Trophoblast cell (in vitro differentiated cells and primary cell): ENCODE measurements around the gene MRPS14.
A peak's percentile ranks its signal among the peaks of the same experiment; 100 is the strongest.

Experiments used
- DNase-seq, 2 donors: peaks; one replicate each; pipeline ENCODE4 v3.0.0-alpha.2; 2016
- H2AFZ ChIP-seq: 2 replicates; pipeline ENCODE4 v1.6.1; 2013; ENCODE audit warnings: low read length, moderate library complexity, mild to moderate bottlenecking; ENCODE audit not compliant: insufficient read depth, poor library complexity
- H2AK5ac ChIP-seq: 2 replicates; pipeline ENCODE4 v1.6.1; 2013; ENCODE audit warnings: mild to moderate bottlenecking, low read length
- H2BK120ac ChIP-seq: 2 replicates; pipeline ENCODE4 v1.6.1; 2013; ENCODE audit warnings: low read length, mild to moderate bottlenecking, moderate library complexity; ENCODE audit not compliant: insufficient read depth, poor library complexity
- H2BK12ac ChIP-seq: 2 replicates; pipeline ENCODE4 v1.6.1; 2013; ENCODE audit warnings: mild to moderate bottlenecking, low read length, moderate library complexity
- H2BK5ac ChIP-seq: 2 replicates; pipeline ENCODE4 v1.6.1; 2013; ENCODE audit warnings: low read length, low read depth, moderate library complexity, mild to moderate bottlenecking; ENCODE audit not compliant: poor library complexity
- H3K14ac ChIP-seq: 2 replicates; pipeline ENCODE4 v1.6.1; 2013; ENCODE audit warnings: mild to moderate bottlenecking, low read length
- H3K18ac ChIP-seq: 2 replicates; pipeline ENCODE4 v1.6.1; 2013; ENCODE audit warnings: mild to moderate bottlenecking, low read length
- H3K23ac ChIP-seq: 2 replicates; pipeline ENCODE4 v1.6.1; 2013; ENCODE audit warnings: low read length
- H3K27ac ChIP-seq: 2 replicates; pipeline ENCODE4 v1.5.1; 2013; ENCODE audit warnings: low read depth, mild to moderate bottlenecking, inconsistent platforms, low read length, moderate library complexity
- H3K27me3 ChIP-seq: 2 replicates; pipeline ENCODE4 v1.6.1; 2013; ENCODE audit warnings: inconsistent platforms, mild to moderate bottlenecking, low read length, moderate library complexity; ENCODE audit not compliant: insufficient read depth
- H3K36me3 ChIP-seq, 2 experiments: 1 replicate in 1 of 2; 2 replicates in 1 of 2; pipeline ENCODE4 v1.6.1; 2013; ENCODE audit warnings: low read length in 2 of 2, mild to moderate bottlenecking in 2 of 2, moderate library complexity in 1 of 2; ENCODE audit not compliant: insufficient read depth in 2 of 2, control insufficient read depth in 1 of 2
- H3K4ac ChIP-seq: 2 replicates; pipeline ENCODE4 v1.6.1; 2013; ENCODE audit warnings: low read depth, mild to moderate bottlenecking, low read length, moderate library complexity
- H3K4me1 ChIP-seq, 2 experiments: 1 replicate in 1 of 2; 2 replicates in 1 of 2; pipeline ENCODE4 v1.6.1; 2013; ENCODE audit warnings: low read length in 2 of 2, mild to moderate bottlenecking in 2 of 2, moderate library complexity in 1 of 2; ENCODE audit not compliant: insufficient read depth in 2 of 2, control insufficient read depth in 1 of 2
- H3K4me2 ChIP-seq: 2 replicates; pipeline ENCODE4 v1.6.1; 2013; ENCODE audit warnings: inconsistent platforms, mild to moderate bottlenecking, low read length, moderate library complexity
- H3K4me3 ChIP-seq: 2 replicates; pipeline ENCODE4 v1.5.1; 2013; ENCODE audit warnings: mild to moderate bottlenecking, low read depth, low read length, inconsistent platforms
- H3K79me1 ChIP-seq: one replicate; pipeline ENCODE4 v1.6.1; 2013; ENCODE audit warnings: low read length
- H3K79me2 ChIP-seq: 2 replicates; pipeline ENCODE4 v1.6.1; 2013; ENCODE audit warnings: low read length, mild to moderate bottlenecking; ENCODE audit not compliant: control insufficient read depth, insufficient read depth, poor library complexity
- H3K9ac ChIP-seq: 2 replicates; pipeline ENCODE4 v1.6.1; 2013; ENCODE audit warnings: mild to moderate bottlenecking, low read length
- H3K9me3 ChIP-seq: 2 replicates; pipeline ENCODE4 v1.6.1; 2013; ENCODE audit warnings: low read depth, mild to moderate bottlenecking, control low read depth, inconsistent platforms, low read length; ENCODE audit not compliant: insufficient read depth
- H4K12ac ChIP-seq: 2 replicates; pipeline ENCODE4 v1.6.1; 2013; ENCODE audit warnings: low read depth, mild to moderate bottlenecking, low read length, moderate library complexity
- H4K8ac ChIP-seq: 2 replicates; pipeline ENCODE4 v1.6.1; 2013; ENCODE audit warnings: low read depth, mild to moderate bottlenecking, low read length, moderate library complexity
- H4K91ac ChIP-seq: one replicate; pipeline ENCODE4 v1.6.1; 2013; ENCODE audit warnings: low read depth, mild to moderate bottlenecking, low read length, moderate library complexity
- WGBS: extraction: QIAGEN DNeasy Blood & Tissue Kit; methylation state at CpG from one replicate; pipeline ENCODE4 v1.1.7; 2013; ENCODE audit warnings: missing lambda C conversion rate; ENCODE audit not compliant: insufficient read length, insufficient coverage; ENCODE audit errors: extremely low coverage; 5-methylcytosine and 5-hydroxymethylcytosine counted together

Gene MRPS14

DNA sequence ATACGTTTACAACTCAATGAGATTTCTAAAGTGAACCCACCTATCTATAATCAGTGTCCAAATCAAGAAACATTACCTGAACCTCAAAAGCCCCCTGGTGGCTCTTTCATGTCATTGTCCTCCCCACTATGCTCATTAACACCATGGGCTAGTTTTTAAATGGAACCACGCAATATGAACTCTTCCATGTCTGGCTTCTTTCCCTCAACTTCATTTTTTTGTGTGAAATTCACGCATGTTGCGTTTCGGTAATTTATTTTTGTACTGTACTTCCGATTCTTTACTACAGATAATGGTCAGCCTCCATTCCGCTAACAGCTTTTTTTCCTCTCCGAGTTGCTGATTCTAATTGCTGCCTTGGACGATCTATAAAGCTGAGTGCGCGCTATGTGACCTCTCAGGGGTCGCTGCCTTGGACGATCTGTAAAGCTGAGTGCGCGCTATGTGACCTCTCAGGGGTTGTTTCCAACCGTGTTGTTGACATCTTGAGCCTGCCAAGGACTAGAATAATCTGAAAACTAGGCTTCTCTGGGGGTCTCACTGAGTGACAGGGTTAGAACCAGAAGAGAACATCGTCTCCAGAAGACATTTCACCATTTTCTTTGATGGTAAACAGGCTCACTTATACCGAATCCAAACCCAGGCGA lies 24.5 kb downstream of the MRPS14 start:
- Histone ChIP-seq H3K4me3 (peak overlapping the region; percentile 55), H3K23ac (no peak overlapping the region), H4K91ac (peak overlapping the region; percentile 86), H3K27ac (peak overlapping the region; percentile 90), H3K18ac (peak overlapping the region; percentile 66), H4K8ac (peak overlapping the region; percentile 87), H3K4me1 (no peaks in the 10 kb centered on the region), H2BK12ac (peak overlapping the region; percentile 43), H3K4ac (peak overlapping the region; percentile 61), H3K14ac (peak overlapping the region; percentile 93), H2BK5ac (peak overlapping the region; percentile 93), H3K9ac (peak overlapping the region; percentile 92), H4K12ac (peak overlapping the region; percentile 99), H3K79me2 (peaks cover 19% of the 10 kb centered on the region), H3K4me2 (peak overlapping the region; percentile 78), H3K36me3 (no peaks in the 10 kb centered on the region), H2AFZ (peak overlapping the region; percentile 47), H3K27me3 (no peaks in the 10 kb centered on the region), H3K79me1 (peaks cover 15% of the 10 kb centered on the region), H2AK5ac (peak overlapping the region; percentile 90), H3K9me3 (no peaks in the 10 kb centered on the region), H2BK120ac (peak overlapping the region; percentile 93)
- DNase-seq: peak; percentile 53 to 82
- WGBS: no CpG with 5 or more reads among the region's 19 CpGs

DNA sequence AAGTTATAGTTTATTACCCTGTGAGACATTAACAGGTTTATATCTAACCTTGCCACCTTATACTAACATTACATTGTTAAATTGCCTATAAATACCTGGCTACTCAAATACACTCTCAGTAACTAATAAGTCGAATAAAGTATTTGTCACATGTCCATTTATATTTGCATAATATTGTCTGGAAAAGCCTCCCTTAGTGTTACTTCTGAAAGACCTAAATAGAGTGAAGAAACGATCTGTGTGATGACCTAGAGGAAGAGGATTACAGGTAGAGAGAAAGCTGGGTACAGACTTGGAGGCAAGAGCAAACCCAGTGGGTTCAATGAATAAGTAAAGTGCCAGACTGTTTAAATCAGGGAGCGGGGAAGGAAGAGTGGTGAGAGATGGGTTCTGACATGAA lies 26.2 kb downstream of the MRPS14 start:
- WGBS: no CpG with 5 or more reads among the region's 3 CpGs
- Histone ChIP-seq H2BK5ac (no peak overlapping the region), H4K91ac (no peak overlapping the region), H3K4me3 (no peak overlapping the region), H4K8ac (no peak overlapping the region), H3K9me3 (no peaks in the 10 kb centered on the region), H3K27ac (no peak overlapping the region), H2BK12ac (no peak overlapping the region), H3K23ac (no peak overlapping the region), H2BK120ac (no peak overlapping the region), H3K79me2 (peaks cover 17% of the 10 kb centered on the region), H3K4me2 (no peak overlapping the region), H2AK5ac (no peak overlapping the region), H3K18ac (no peak overlapping the region), H2AFZ (no peak overlapping the region), H4K12ac (no peak overlapping the region), H3K14ac (no peak overlapping the region), H3K36me3 (no peaks in the 10 kb centered on the region), H3K4me1 (no peaks in the 10 kb centered on the region), H3K9ac (no peak overlapping the region), H3K4ac (no peak overlapping the region), H3K79me1 (peaks cover 15% of the 10 kb centered on the region), H3K27me3 (no peaks in the 10 kb centered on the region)
- DNase-seq: no peak

DNA sequence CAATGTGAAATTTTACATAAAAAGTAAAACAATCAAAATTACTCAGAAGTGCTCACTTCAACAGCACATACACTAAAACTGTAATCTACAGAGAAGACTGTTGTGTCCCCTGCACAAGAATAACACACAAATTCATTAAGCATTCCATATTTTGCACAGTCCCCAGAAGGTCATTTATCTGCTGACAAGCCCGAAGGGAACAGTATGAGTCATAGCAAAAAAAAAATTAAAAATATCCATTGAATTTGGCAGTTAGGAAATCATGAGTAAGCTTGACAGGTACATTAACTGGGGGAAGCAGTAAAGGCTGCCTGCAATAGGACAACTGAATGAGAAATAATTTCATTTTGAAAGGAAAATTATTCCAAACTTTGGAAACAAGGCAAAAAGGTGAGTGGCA lies 26.7 kb downstream of the MRPS14 start:
- no peak overlapping the region for H3K4me3 ChIP-seq
- no peak overlapping the region for H2AFZ ChIP-seq
- no peak overlapping the region for H3K4me2 ChIP-seq
- WGBS: no CpG with 5 or more reads among the region's 1 CpG
- H4K91ac ChIP-seq: no peak overlapping the region
- H2BK120ac ChIP-seq: no peak overlapping the region
- no peak overlapping the region for H3K27ac ChIP-seq
- no peak overlapping the region for H3K18ac ChIP-seq
- no peak overlapping the region for H2BK5ac ChIP-seq
- H3K4ac ChIP-seq: no peak overlapping the region
- H4K8ac ChIP-seq: no peak overlapping the region
- no peaks in the 10 kb centered on the region for H3K36me3 ChIP-seq
- H3K79me2 ChIP-seq: peaks cover 13% of the 10 kb centered on the region
- H3K4me1 ChIP-seq: no peaks in the 10 kb centered on the region
- H2BK12ac ChIP-seq: no peak overlapping the region
- DNase-seq: peak in 1 of 2 donors; percentile 78
- no peak overlapping the region for H3K9ac ChIP-seq
- H3K23ac ChIP-seq: no peak overlapping the region
- H3K14ac ChIP-seq: no peak overlapping the region
- peaks cover 15% of the 10 kb centered on the region for H3K79me1 ChIP-seq
- no peak overlapping the region for H2AK5ac ChIP-seq
- no peaks in the 10 kb centered on the region for H3K9me3 ChIP-seq
- H4K12ac ChIP-seq: no peak overlapping the region
- no peaks in the 10 kb centered on the region for H3K27me3 ChIP-seq

DNA sequence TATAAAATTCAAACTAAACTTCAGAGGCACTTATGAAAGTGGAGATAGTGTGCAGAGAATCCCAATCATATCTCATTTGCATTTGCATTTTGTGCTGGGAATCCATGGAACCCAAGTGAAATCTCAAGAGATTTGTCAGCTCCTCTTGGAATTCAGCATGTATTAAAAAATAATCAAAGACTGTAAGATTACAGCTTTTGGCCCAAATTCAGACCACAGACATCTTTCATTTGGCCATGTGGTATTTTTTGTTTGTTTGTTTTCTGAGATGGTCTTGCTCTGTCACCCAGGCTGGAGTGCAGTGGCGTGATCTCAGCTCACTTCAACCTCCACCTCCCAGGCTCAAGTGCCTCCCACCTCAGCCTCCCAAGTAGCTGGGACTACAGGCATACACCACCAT lies 27.3 kb downstream of the MRPS14 start:
- no peaks in the 10 kb centered on the region for H3K36me3 ChIP-seq
- no peaks in the 10 kb centered on the region for H3K4me1 ChIP-seq
- H2AK5ac ChIP-seq: no peak overlapping the region
- DNase-seq: no peak
- H2BK5ac ChIP-seq: no peak overlapping the region
- H2AFZ ChIP-seq: no peak overlapping the region
- H4K12ac ChIP-seq: no peak overlapping the region
- H3K27me3 ChIP-seq: no peaks in the 10 kb centered on the region
- no peak overlapping the region for H3K4me2 ChIP-seq
- no CpG with 5 or more reads among the region's 1 CpG for WGBS
- H3K27ac ChIP-seq: no peak overlapping the region
- H3K4me3 ChIP-seq: no peak overlapping the region
- H3K18ac ChIP-seq: no peak overlapping the region
- no peak overlapping the region for H3K14ac ChIP-seq
- H3K23ac ChIP-seq: no peak overlapping the region
- no peak overlapping the region for H4K91ac ChIP-seq
- H4K8ac ChIP-seq: no peak overlapping the region
- H2BK12ac ChIP-seq: no peak overlapping the region
- H3K79me1 ChIP-seq: peaks cover 15% of the 10 kb centered on the region
- no peak overlapping the region for H3K9ac ChIP-seq
- H2BK120ac ChIP-seq: no peak overlapping the region
- H3K4ac ChIP-seq: no peak overlapping the region
- peaks cover 13% of the 10 kb centered on the region for H3K79me2 ChIP-seq
- no peaks in the 10 kb centered on the region for H3K9me3 ChIP-seq
